Measurements from ENCODE around the gene TLE4.
A peak's percentile ranks its signal among the peaks of the same experiment; 100 is the strongest.

The TLE4 gene

GRCh38 chr9:79570448-79571308, 1.1 kb upstream of the TLE4 start:
- DNase-seq (ENCODE audit: low read depth in 2 of 3, low spot score in 2 of 3), result peak in 2 of 3 experiments; percentile 24 to 45

DNA sequence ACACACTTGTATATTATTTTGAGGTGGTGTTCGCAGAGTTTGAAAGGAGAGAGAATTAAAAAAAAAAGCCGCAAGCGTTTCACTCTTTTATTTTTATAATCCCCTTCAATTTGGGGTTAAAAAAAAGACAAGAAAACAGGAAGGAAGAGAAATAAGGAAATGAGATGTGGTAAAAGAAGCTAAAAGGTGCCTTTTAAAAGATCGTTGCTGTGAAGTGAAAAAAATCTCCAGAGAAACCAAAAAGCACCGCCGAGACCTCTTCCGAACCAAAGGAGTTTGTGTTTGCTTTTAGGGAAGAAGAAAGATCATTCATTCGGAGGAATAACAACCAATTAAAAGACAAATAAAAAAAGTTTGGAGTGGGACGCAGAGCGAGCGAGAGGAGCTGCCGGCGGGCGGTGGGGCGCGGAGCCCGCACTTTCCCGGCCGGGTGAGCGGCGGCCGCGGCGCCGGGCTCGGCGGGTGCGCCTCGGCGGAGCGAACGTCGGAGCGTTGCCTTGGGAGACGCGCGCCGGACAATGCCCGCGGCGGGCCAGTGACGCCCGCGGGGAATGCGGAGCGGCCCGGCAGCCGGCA, 355 bp downstream of the TLE4 start:
- no peak for DNase-seq (ENCODE audit: low read depth in 2 of 3, low spot score in 2 of 3)

- DNase-seq (ENCODE audit: low read depth in 2 of 3, low spot score in 2 of 3), result peak in 2 of 3 experiments; percentile 18 to 36
Measured at GRCh38 chr9:79572608-79573411, 1.0 kb downstream of the TLE4 start.

GRCh38 chr9:79573412-79573923, 1.7 kb downstream of the TLE4 start:
- DNase-seq (ENCODE audit: low read depth in 2 of 3, low spot score in 2 of 3), result peak in 1 of 3 experiments; percentile 23

DNA sequence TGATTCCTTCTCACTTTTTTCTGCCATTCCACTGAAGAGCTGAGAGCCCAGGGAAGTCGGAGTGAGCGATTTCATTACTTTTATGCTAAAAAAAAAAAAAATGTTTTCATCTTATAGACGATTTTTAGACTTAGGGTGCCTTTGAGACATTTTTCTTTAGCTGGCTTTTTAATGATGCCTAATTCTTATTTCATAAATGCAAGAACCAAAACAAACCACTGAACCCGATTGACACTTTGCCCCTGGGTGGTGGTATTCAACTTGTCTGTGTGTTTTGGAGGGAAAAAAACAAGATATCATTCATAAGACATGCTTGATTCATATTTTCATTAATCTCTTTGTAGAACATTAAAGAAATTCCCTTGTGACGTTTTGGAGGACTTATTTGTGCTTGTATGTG, 2.4 kb downstream of the TLE4 start:
- DNase-seq (ENCODE audit: low read depth in 2 of 3, low spot score in 2 of 3), result no peak

GRCh38 chr9:79574781-79575180, 3.0 kb downstream of the TLE4 start:
- DNase-seq (ENCODE audit: low read depth in 2 of 3, low spot score in 2 of 3), result no peak

GRCh38 chr9:79575547-79575946, 3.8 kb downstream of the TLE4 start:
- no peak for DNase-seq (ENCODE audit: low read depth in 2 of 3, low spot score in 2 of 3)

DNA sequence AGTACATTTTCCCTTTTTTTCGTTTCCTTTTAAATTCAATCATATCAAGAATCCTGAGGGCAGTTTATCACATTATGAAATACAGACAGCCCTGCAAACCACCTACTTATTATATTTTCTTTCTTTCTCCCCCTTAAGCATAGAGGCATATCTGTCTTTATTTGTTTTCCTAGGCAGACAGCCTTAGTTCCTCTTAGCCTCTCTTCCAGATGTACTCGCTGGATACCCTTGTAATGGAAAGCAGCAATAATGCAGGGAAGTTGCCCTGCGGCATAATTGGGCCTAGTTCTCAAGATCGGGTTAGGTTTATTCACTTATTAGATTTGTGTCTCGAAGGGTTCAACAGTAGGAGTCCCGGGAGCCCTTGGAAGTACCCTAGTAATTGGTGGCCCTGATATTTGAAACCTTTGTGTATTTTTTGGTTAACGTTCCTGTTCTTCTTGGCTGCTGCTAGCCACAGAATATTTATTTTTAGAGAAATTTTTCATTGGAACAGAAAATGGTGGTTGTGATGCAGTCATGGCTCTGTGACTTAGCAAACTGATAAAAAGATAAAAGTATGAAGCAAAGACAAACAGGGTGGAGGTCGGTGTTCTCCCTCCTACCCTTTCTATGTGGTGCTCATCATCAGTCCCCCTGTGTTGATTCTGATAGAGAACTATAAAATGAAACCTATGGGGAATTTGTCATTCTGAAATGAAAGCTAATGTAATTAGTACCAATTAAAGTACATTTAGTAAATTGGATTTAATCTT, 6.4 kb downstream of the TLE4 start:
- no peak for DNase-seq (ENCODE audit: low read depth in 2 of 3, low spot score in 2 of 3)

GRCh38 chr9:79578891-79579290, 7.1 kb downstream of the TLE4 start:
- DNase-seq (ENCODE audit: low read depth in 2 of 3, low spot score in 2 of 3), result no peak

DNA sequence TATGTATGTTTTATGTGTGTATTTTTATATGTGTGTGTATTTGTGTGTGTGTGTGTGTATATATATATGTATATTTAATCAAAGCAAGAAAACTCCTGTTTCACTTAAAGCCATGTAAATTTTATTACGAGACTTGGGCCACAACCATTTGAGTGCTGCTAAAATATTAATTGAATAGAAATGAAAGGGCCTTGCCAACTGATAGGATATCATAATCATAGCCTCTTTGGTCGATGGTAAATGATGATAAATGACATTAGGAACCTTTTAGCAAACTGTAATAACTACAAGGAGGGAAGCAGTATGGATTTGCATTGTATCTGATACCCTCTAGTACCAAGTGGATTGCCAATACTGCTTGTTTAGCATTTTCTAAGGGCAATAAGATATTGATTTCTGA, 7.9 kb downstream of the TLE4 start:
- no peak for DNase-seq (ENCODE audit: low read depth in 2 of 3, low spot score in 2 of 3)

GRCh38 chr9:79580055-79580454, 8.3 kb downstream of the TLE4 start:
- DNase-seq (ENCODE audit: low read depth in 2 of 3, low spot score in 2 of 3), result no peak

DNA sequence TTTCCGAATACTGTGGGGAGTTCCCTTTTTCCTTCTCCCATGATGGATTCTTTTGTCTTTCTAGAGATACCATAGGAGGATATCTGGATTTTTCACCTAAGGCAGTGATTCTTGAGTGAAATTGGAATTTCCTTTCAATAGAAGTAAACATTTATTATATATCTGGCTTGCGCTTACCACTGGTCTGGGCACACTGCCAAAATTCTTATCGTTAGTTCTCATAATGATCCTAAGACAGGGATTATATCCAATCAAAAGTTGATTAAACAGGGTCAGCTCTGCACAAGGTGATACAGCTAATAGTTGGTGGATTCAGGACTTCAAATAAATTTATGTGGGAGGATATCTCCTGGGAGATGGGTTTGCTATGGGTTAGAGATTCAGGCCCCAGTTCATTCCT, 9.6 kb downstream of the TLE4 start:
- no peak for DNase-seq (ENCODE audit: low read depth in 2 of 3, low spot score in 2 of 3)

GRCh38 chr9:79581794-79582193, 10.0 kb downstream of the TLE4 start:
- DNase-seq (ENCODE audit: low read depth in 2 of 3, low spot score in 2 of 3), result no peak

DNA sequence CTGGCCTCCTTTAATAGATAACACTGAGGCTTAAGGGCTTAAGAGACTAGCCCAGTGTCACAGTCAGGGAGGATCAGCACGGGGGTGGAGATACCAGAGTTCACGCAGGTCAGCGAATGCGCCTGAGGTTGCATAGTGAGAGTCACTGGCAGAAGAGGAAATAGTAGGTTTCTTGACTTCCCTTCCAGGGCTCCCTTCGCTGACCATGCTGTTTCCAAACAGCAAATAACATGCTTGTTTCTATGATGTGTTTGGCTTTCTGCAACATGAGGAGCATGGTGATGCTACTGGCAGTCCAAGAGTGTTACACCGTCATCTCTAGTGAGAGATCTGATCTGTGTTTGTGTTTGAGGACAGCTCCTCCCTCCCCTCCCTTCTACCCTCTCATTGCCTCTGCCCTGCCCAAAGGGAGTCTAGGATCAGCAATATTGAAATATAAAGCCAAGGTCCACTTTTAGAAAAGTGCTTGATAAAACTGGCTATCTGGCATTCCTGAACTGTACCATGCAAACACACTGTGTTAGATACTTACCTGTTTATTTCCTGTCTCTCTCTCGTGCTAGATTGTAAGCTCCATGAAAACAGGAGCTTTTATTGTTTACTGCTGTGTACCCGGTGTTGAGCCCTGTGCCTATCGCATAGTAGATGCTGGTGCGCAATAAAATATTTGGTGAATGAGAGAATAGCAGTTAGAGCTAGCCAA, 12.3 kb downstream of the TLE4 start:
- no peak for DNase-seq (ENCODE audit: low read depth in 2 of 3, low spot score in 2 of 3)

GRCh38 chr9:79584655-79584982, 12.9 kb downstream of the TLE4 start:
- DNase-seq (ENCODE audit: low read depth in 2 of 3, low spot score in 2 of 3), result no peak

GRCh38 chr9:79588488-79589223, 16.9 kb downstream of the TLE4 start:
- DNase-seq (ENCODE audit: low read depth in 2 of 3, low spot score in 2 of 3), result no peak

DNA sequence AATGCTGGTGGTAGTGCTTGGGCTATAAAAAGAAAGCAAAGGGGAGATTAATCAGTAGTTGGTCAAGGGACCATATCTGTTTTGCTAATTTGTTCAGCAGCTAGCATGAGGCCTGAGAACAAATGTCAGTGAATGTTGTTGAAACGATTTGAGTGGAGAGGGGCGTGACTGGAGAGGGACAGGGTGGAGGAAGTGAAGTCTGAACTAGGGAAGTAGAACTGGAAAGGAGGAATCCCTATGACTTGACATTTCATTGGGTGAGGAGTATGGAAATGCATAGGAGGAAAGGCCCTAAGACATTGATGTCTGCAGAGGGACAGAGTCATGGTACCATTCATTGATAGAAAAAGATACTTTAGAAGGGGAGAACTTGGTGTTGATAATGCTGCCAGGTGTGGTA, 19.7 kb downstream of the TLE4 start:
- no peak for DNase-seq (ENCODE audit: low read depth in 2 of 3, low spot score in 2 of 3)

DNA sequence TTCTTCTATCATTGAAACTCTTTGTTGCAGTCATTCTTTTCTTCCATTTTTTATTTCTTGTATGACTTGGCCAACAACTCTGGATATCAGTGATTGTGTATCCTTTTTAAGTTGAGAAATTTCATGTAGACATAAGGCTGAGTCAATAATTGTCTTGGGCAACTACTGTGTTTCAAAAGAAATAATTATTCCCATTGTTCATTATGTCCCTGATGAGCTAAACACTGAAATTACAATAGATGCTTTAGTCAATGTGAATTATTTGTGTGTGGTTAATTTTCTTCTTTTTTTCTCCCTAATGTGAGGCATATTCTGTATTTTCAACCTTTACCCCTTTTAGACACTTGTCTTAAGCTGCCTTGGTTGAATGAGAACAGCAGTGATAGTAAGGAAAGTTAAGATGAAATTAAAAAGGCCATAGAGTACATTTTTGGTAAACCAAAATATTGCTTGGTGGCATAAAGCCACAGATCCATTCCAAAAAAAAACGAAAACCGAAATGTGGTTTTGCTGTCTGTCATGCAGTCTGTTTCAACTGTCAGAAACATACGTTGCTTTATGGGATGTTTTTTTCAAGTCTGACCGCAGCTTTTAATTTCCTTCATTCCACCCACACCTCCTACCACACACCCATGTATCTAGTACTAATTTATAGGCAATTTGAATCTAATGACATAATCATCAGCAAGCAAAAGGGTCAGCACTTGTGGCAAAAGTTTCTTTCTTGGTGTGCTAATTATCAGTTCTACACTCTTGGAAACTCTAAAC, 21.1 kb downstream of the TLE4 start:
- no peak for DNase-seq (ENCODE audit: low read depth in 2 of 3, low spot score in 2 of 3)
